Ovary (tissue), 3 donors: ENCODE measurements around the gene UCN.
"Not testable (repeated sequence)": the region's sequence is repeated elsewhere in the genome, so short reads cannot be mapped to it uniquely, and the experiment has no call there.

Source experiments
- CTCF ChIP-seq, 3 donors: fragments of 450-650 bp in 2 of 3; fragments of 200-600 bp in 1 of 3; IDR thresholded peaks; one replicate each; pipeline versions ENCODE4 v1.5.1 to v1.8.0; 2016 to 2022; ENCODE audit warnings: antibody characterized with exemption in 3 of 3, mild to moderate bottlenecking in 1 of 3
- EP300 ChIP-seq: sonication (generic); formaldehyde crosslinking; IDR thresholded peaks from one replicate; pipeline ENCODE4 v1.6.1; 2017; ENCODE audit warnings: antibody characterized with exemption
- POLR2A ChIP-seq: fragments of 450-650 bp; IDR thresholded peaks from one replicate; pipeline ENCODE4 v1.6.1; 2017; ENCODE audit warnings: antibody characterized with exemption, mild to moderate bottlenecking, moderate library complexity
- donor health status: DM: no; HTN: no; CAD: no.

- TF ChIP-seq CTCF (IDR thresholded peaks at IDR 0.05); POLR2A; EP300: not testable (repeated sequence)
Observed at GRCh38 chr2:27272537-27273522, 35.4 kb downstream of the UCN start.
